ENCODE measurements around the gene TNIK.
A peak's percentile ranks its signal among the peaks of the same experiment; 100 is the strongest.
"Not testable (repeated sequence)": the region's sequence is repeated elsewhere in the genome, so short reads cannot be mapped to it uniquely, and the experiment has no call there.

The TNIK gene

DNA sequence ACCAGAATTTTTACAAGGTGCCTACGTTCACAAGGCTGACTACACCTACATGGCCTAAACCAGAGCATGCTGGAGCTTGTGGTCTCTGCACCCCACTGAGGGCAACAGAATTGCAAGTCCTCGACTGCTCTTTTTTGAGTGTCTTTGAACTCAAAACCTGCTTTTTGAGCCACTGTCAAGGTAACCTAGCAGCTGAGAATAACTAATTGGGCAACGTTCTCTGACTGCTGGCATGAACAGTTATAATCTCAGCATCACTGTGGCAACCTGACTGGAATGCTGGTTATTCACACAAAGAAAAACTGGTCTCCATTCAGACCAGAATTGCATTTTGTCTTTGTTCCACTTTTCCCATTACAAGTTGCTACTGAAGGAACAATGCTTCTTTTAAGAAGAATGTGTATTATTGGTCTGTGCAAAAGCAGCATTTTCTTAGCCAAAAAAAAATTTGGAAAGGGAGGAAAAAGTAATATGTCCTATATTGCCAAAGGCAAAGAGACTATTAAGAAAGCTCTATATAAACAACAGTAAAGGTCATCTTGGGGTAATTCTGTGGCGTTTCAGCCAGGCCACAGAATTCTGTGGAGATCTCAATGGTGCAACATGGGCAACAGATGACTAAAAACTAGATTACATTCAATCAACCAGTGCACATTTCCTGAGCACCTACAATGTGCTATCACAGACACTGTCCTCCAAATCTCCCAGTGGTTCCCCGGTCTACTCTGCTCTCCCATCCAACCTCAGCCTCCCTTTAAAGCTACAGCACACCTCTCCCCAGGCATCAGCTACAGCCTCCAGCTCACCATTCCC lies 76.8 kb downstream of the TNIK start:
- no peak overlapping the region for H3K4me3 ChIP-seq (ENCODE audit: low read depth, low read length)
- DNase-seq (ENCODE audit: low read depth): peak; percentile 60
- TF ChIP-seq, protein P1, sequence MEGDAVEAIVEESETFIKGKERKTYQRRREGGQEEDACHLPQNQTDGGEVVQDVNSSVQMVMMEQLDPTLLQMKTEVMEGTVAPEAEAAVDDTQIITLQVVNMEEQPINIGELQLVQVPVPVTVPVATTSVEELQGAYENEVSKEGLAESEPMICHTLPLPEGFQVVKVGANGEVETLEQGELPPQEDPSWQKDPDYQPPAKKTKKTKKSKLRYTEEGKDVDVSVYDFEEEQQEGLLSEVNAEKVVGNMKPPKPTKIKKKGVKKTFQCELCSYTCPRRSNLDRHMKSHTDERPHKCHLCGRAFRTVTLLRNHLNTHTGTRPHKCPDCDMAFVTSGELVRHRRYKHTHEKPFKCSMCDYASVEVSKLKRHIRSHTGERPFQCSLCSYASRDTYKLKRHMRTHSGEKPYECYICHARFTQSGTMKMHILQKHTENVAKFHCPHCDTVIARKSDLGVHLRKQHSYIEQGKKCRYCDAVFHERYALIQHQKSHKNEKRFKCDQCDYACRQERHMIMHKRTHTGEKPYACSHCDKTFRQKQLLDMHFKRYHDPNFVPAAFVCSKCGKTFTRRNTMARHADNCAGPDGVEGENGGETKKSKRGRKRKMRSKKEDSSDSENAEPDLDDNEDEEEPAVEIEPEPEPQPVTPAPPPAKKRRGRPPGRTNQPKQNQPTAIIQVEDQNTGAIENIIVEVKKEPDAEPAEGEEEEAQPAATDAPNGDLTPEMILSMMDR (conservative IDR thresholded peaks at IDR 0.05; ENCODE audit: low read depth, low read length): no peak

- DNase-seq (ENCODE audit: low read depth); H3K4me3 ChIP-seq (ENCODE audit: low read depth, low read length): not testable (repeated sequence)
Measured at GRCh38 chr3:171382347-171382746, 77.9 kb downstream of the TNIK start.

GRCh38 chr3:171380711-171381425 lies 79.3 kb downstream of the TNIK start:
- TF ChIP-seq, protein P1 (conservative IDR thresholded peaks at IDR 0.05; ENCODE audit: low read depth, low read length): no peak
- no peak for DNase-seq (ENCODE audit: low read depth)
- H3K4me3 ChIP-seq (ENCODE audit: low read depth, low read length): no peak overlapping the region

DNA sequence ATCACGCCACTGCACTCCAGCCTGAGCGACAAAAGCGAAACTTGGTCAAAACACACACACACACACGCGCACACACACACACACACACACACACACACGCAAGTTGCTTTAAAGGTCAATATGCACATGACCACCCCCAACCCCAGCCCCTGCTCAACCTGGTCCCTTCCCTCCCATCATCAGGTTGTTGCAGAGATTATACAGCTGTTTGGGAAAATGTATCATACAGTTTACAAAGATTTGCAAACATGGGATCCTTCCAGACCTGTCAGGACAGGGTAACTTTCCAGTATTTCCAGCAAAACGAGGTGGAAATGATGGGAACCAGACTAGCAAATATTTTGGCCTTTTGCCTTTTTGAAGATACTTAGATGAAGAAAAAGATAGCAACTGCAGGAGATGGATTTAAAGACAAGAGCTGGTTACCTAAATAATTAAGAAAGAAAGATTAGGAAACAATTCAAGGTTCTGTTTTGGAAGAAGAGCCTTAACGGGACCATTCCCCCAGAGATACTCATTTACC lies 80.2 kb downstream of the TNIK start:
- no peak overlapping the region for H3K4me3 ChIP-seq (ENCODE audit: low read depth, low read length)
- no peak for DNase-seq (ENCODE audit: low read depth)
- TF ChIP-seq, protein P1 (conservative IDR thresholded peaks at IDR 0.05; ENCODE audit: low read depth, low read length): no peak

DNA sequence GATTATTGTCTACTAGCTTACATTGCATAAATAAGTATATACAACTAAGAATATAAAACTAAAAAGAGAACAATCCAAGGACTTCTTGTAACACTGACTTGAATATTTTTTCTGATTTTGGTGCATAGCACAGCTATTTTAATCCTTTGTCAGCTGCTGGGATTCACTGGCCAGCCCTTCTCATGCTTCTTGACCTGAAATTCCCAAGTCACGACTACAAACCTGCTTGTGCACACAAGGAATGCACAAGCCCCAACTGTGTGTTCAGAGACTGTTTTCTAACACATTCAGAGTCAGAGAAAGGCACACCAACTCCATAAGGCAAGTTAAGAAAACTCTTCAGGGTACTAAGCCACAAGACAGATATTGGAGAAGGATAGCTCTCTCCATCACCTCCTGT lies 80.9 kb downstream of the TNIK start:
- no peak overlapping the region for H3K4me3 ChIP-seq (ENCODE audit: low read depth, low read length)
- peak; percentile 59 for DNase-seq (ENCODE audit: low read depth)
- TF ChIP-seq, protein P1 (conservative IDR thresholded peaks at IDR 0.05; ENCODE audit: low read depth, low read length): no peak

DNA sequence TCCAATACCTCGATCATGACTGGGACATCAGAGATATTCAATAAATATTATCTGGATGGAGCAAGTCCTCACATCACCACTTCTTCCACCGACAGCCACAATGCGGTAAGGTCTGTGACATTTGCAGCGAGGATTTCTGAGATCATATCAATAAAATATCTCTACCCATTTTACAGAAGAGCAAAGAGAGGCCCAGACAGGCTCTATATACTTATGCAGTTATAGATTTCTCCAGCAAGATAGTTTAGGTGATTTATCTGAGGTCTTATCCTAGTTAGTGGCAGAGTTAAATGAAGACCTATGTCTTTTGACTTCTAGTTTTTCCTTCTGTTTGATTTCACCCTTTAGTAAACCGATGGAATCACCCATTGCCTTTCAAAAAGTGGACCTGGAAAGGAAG lies 81.6 kb downstream of the TNIK start:
- no peak for DNase-seq (ENCODE audit: low read depth)
- H3K4me3 ChIP-seq (ENCODE audit: low read depth, low read length): no peak overlapping the region
- TF ChIP-seq, protein P1 (conservative IDR thresholded peaks at IDR 0.05; ENCODE audit: low read depth, low read length): no peak

DNA sequence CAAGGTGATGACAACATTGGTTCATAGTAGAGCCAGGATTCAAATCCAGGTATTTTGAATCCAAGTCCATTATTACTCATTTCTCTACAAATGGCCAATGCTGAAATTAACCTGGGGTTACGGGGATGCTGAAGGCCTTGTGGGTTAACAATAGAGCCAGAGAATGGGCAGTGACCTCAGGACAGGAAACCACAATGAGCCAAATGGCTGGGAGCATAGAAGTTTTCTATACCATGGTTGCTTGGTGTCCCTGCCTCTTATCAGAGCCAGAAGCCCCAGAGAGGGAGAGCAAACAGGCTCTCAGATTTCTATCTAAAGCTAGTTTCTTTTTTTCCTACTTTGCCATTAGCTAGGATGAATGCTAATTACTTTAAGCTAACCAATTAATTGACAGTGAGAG lies 82.3 kb downstream of the TNIK start:
- H3K4me3 ChIP-seq (ENCODE audit: low read depth, low read length): no peak overlapping the region
- TF ChIP-seq, protein P1 (conservative IDR thresholded peaks at IDR 0.05; ENCODE audit: low read depth, low read length): no peak
- no peak for DNase-seq (ENCODE audit: low read depth)

Measured in choroid plexus epithelial cell (primary cell).